IPS-15b (cell line): ENCODE measurements around the gene TMEM26.

ENCODE experiments used
- H3K27me3 ChIP-seq: one replicate; pipeline ENCODE4 v1.6.1; 2013; ENCODE audit warnings: low read length; ENCODE audit not compliant: control insufficient read depth, insufficient read depth
- H3K36me3 ChIP-seq: one replicate; pipeline ENCODE4 v1.6.1; 2013; ENCODE audit warnings: low read length; ENCODE audit not compliant: control insufficient read depth, insufficient read depth
- H3K4me1 ChIP-seq: one replicate; pipeline ENCODE4 v1.6.1; 2013; ENCODE audit warnings: mild to moderate bottlenecking, low read length; ENCODE audit not compliant: control insufficient read depth, insufficient read depth
- H3K4me3 ChIP-seq: one replicate; pipeline ENCODE4 v1.5.1; 2013; ENCODE audit warnings: low read depth, low read length
- H3K9ac ChIP-seq: one replicate; pipeline ENCODE4 v1.6.1; 2013; ENCODE audit warnings: low read depth, mild to moderate bottlenecking, low read length
- H3K9me3 ChIP-seq: one replicate; pipeline ENCODE4 v1.6.1; 2013; ENCODE audit warnings: mild to moderate bottlenecking, low read length; ENCODE audit not compliant: control insufficient read depth, insufficient read depth

The TMEM26 gene

GRCh38 chr10:61455656-61456055, 2.5 kb upstream of the TMEM26 start:
- Histone ChIP-seq H3K9me3 (no peaks in the 10 kb centered on the region), H3K9ac (no peak overlapping the region), H3K4me3 (no peak overlapping the region), H3K4me1 (no peaks in the 10 kb centered on the region), H3K36me3 (no peaks in the 10 kb centered on the region), H3K27me3 (peaks cover 45% of the 10 kb centered on the region)

- Histone ChIP-seq H3K9me3 (no peaks in the 10 kb centered on the region), H3K27me3 (peaks cover 45% of the 10 kb centered on the region), H3K36me3 (no peaks in the 10 kb centered on the region), H3K4me3 (no peak overlapping the region), H3K9ac (no peak overlapping the region), H3K4me1 (no peaks in the 10 kb centered on the region)
Measured at GRCh38 chr10:61454541-61454940, 1.4 kb upstream of the TMEM26 start.

- Histone ChIP-seq H3K9me3 (no peaks in the 10 kb centered on the region), H3K36me3 (no peaks in the 10 kb centered on the region), H3K4me3 (peak overlapping the region; percentile 83), H3K4me1 (no peaks in the 10 kb centered on the region), H3K9ac (peak overlapping the region; percentile 49), H3K27me3 (peaks cover 45% of the 10 kb centered on the region)
Measured at GRCh38 chr10:61452151-61452651, 980 bp downstream of the TMEM26 start.

GRCh38 chr10:61451357-61451756, 1.8 kb downstream of the TMEM26 start:
- Histone ChIP-seq H3K9me3 (no peaks in the 10 kb centered on the region), H3K27me3 (peaks cover 45% of the 10 kb centered on the region), H3K4me1 (no peaks in the 10 kb centered on the region), H3K9ac (no peak overlapping the region), H3K4me3 (no peak overlapping the region), H3K36me3 (no peaks in the 10 kb centered on the region)

- Histone ChIP-seq H3K4me3 (no peak overlapping the region), H3K9me3 (no peaks in the 10 kb centered on the region), H3K36me3 (no peaks in the 10 kb centered on the region), H3K27me3 (peaks cover 32% of the 10 kb centered on the region), H3K4me1 (no peaks in the 10 kb centered on the region), H3K9ac (no peak overlapping the region)
Measured at GRCh38 chr10:61448841-61449600, 4.2 kb downstream of the TMEM26 start.

- Histone ChIP-seq H3K9ac (no peak overlapping the region), H3K4me3 (no peak overlapping the region), H3K27me3 (peaks cover 22% of the 10 kb centered on the region), H3K4me1 (no peaks in the 10 kb centered on the region), H3K36me3 (no peaks in the 10 kb centered on the region), H3K9me3 (no peaks in the 10 kb centered on the region)
Measured at GRCh38 chr10:61448091-61448490, 5.1 kb downstream of the TMEM26 start.

GRCh38 chr10:61439058-61439609, 14.0 kb downstream of the TMEM26 start:
- Histone ChIP-seq H3K27me3 (no peaks in the 10 kb centered on the region), H3K9me3 (no peaks in the 10 kb centered on the region), H3K4me3 (no peak overlapping the region), H3K4me1 (no peaks in the 10 kb centered on the region), H3K36me3 (no peaks in the 10 kb centered on the region), H3K9ac (no peak overlapping the region)

- H3K4me1 ChIP-seq: no peaks in the 10 kb centered on the region
- no peak overlapping the region for H3K9ac ChIP-seq
- H3K36me3 ChIP-seq: no peaks in the 10 kb centered on the region
- no peaks in the 10 kb centered on the region for H3K27me3 ChIP-seq
- H3K9me3 ChIP-seq: no peaks in the 10 kb centered on the region
- H3K4me3 ChIP-seq: no peak overlapping the region
Measured at GRCh38 chr10:61438141-61438988, 14.8 kb downstream of the TMEM26 start.

GRCh38 chr10:61423178-61423577, 30.0 kb downstream of the TMEM26 start:
- Histone ChIP-seq H3K27me3 (no peaks in the 10 kb centered on the region), H3K9ac (no peak overlapping the region)

GRCh38 chr10:61417661-61418060, 35.5 kb downstream of the TMEM26 start:
- no peaks in the 10 kb centered on the region for H3K36me3 ChIP-seq
- peaks cover 2% of the 10 kb centered on the region for H3K4me1 ChIP-seq
- no peak overlapping the region for H3K9ac ChIP-seq
- no peaks in the 10 kb centered on the region for H3K27me3 ChIP-seq
- no peaks in the 10 kb centered on the region for H3K9me3 ChIP-seq
- H3K4me3 ChIP-seq: no peak overlapping the region

More at GRCh38 chr10:61423178-61423577, 30.0 kb downstream of the TMEM26 start:
- Histone ChIP-seq H3K4me3 (no peak overlapping the region), H3K36me3 (no peaks in the 10 kb centered on the region), H3K9me3 (no peaks in the 10 kb centered on the region), H3K4me1 (no peaks in the 10 kb centered on the region)

- H3K27me3 ChIP-seq: no peaks in the 10 kb centered on the region
- no peaks in the 10 kb centered on the region for H3K9me3 ChIP-seq
- no peak overlapping the region for H3K9ac ChIP-seq
- H3K4me3 ChIP-seq: no peak overlapping the region
- H3K36me3 ChIP-seq: no peaks in the 10 kb centered on the region
- peaks cover 2% of the 10 kb centered on the region for H3K4me1 ChIP-seq
Measured at GRCh38 chr10:61415824-61416223, 37.4 kb downstream of the TMEM26 start.
